H1 (cell line): ENCODE measurements around the gene GRIP1. TPM values are rescaled to one million over a fixed set of nuclear protein-coding genes. Genes with fewer than 3 reads are reported as not detected.

ENCODE experiments used
- CTCF ChIA-PET: fragments of 300-600 bp; sonication (Branson Sonifier 250); formaldehyde crosslinking; loops from one replicate; lab custom pipeline; 2021; ENCODE audit not compliant: partially characterized antibody; lab: Charles Lee
- POLR2A ChIA-PET: fragments of 300-600 bp; sonication (Branson Sonifier 250); formaldehyde crosslinking; loops from one replicate; lab custom pipeline; 2021; ENCODE audit warnings: inconsistent platforms; ENCODE audit not compliant: partially characterized antibody; lab: Charles Lee
- DNase-seq, 2 experiments: peaks; one replicate each; pipeline versions ENCODE4 v3.0.0 to v3.0.0-alpha.2; 2010 to 2022; ENCODE audit warnings: low spot score in 2 of 2, low read depth in 1 of 2, mixed read lengths in 1 of 2
- FAIRE-seq: peaks from 2 replicates; lab custom pipeline; 2011; peaks lifted over from hg19 to GRCh38; lab: Jason Lieb, UNC
- H2AFZ ChIP-seq: 2 replicates; pipeline ENCODE4 v1.8.1; 2012; ENCODE audit warnings: low read length, inconsistent platforms
- H2AK5ac ChIP-seq: 2 replicates; pipeline ENCODE4 v1.6.1; 2013; ENCODE audit warnings: low read depth, low read length
- H2BK120ac ChIP-seq: replicated peaks from 2 replicates; pipeline ENCODE3; 2013; ENCODE audit warnings: low read depth, low read length, inconsistent platforms
- H2BK12ac ChIP-seq: 2 replicates; pipeline ENCODE4 v1.6.1; 2013; ENCODE audit warnings: low read depth, low read length
- H2BK15ac ChIP-seq: 2 replicates; pipeline ENCODE4 v1.6.1; 2013; ENCODE audit warnings: low read length
- H2BK20ac ChIP-seq: 2 replicates; pipeline ENCODE4 v1.6.1; 2013; ENCODE audit warnings: low read length
- H2BK5ac ChIP-seq: 2 replicates; pipeline ENCODE4 v1.6.1; 2013; ENCODE audit warnings: low read depth, low read length
- H3K14ac ChIP-seq: 2 replicates; pipeline ENCODE4 v1.6.1; 2013; ENCODE audit warnings: inconsistent platforms; ENCODE audit not compliant: insufficient read length
- H3K18ac ChIP-seq: 2 replicates; pipeline ENCODE4 v1.6.1; 2013; ENCODE audit warnings: low read length; ENCODE audit errors: extremely low read depth
- H3K23ac ChIP-seq: 2 replicates; pipeline ENCODE4 v1.6.1; 2013; ENCODE audit warnings: inconsistent platforms; ENCODE audit not compliant: insufficient read length
- H3K23me2 ChIP-seq: 2 replicates; pipeline ENCODE4 v1.6.1; 2013; ENCODE audit warnings: low read depth, low read length
- H3K27ac ChIP-seq: 2 replicates; pipeline ENCODE4 v1.6.1; 2011; ENCODE audit warnings: low read depth, low read length, inconsistent platforms
- H3K27me3 ChIP-seq, 4 experiments: replicated peaks in 1 of 4; 1 replicate in 1 of 4; 2 replicates in 3 of 4; pipeline versions ENCODE4 v1.6.1 to v1.8.1; 2011 to 2013; ENCODE audit warnings: low read length in 3 of 4, mild to moderate bottlenecking in 3 of 4, inconsistent platforms in 2 of 4, mixed read lengths in 2 of 4, moderate library complexity in 1 of 4; ENCODE audit not compliant: control insufficient read depth in 3 of 4, insufficient read depth in 3 of 4; ENCODE audit errors: extremely low read depth in 1 of 4
- H3K36me3 ChIP-seq, 4 experiments: 2 replicates each; pipeline versions ENCODE4 v1.6.1 to v1.8.1; 2011 to 2013; ENCODE audit warnings: mild to moderate bottlenecking in 4 of 4, low read length in 3 of 4, moderate library complexity in 2 of 4, control low read depth in 1 of 4, inconsistent platforms in 1 of 4; ENCODE audit not compliant: insufficient read depth in 4 of 4, control insufficient read depth in 2 of 4
- H3K4ac ChIP-seq: replicated peaks from 2 replicates; pipeline ENCODE3; 2013; ENCODE audit warnings: low read length, low read depth, mixed read lengths, inconsistent platforms; ENCODE audit not compliant: insufficient read length
- H3K4me1 ChIP-seq, 4 experiments: replicated peaks in 1 of 4; 1 replicate in 1 of 4; 2 replicates in 3 of 4; pipeline versions ENCODE4 v1.6.1 to v1.8.1; 2011 to 2013; ENCODE audit warnings: low read length in 3 of 4, inconsistent platforms in 2 of 4, mixed read lengths in 1 of 4; ENCODE audit not compliant: insufficient read depth in 4 of 4, control insufficient read depth in 3 of 4
- H3K4me2 ChIP-seq, 2 experiments: 2 replicates each; pipeline versions ENCODE4 v1.6.1 to v1.8.1; 2011 to 2013; ENCODE audit warnings: low read depth in 2 of 2, low read length in 2 of 2, control low read depth in 1 of 2, inconsistent platforms in 1 of 2, mild to moderate bottlenecking in 1 of 2; ENCODE audit not compliant: insufficient read depth in 1 of 2
- H3K4me3 ChIP-seq, 4 experiments: fragments of 200-600, 300-600 bp in 1 of 4; sonication (generic), shearing (Covaris generic), sonication (Bioruptor Twin) in 1 of 4; 2 replicates each; pipeline versions ENCODE4 v1.5.1 to v1.8.1; 2011 to 2016; ENCODE audit warnings: low read length in 4 of 4, low read depth in 3 of 4, control low read depth in 2 of 4, inconsistent platforms in 2 of 4, mild to moderate bottlenecking in 2 of 4, mixed read lengths in 1 of 4, moderate library complexity in 1 of 4; ENCODE audit not compliant: insufficient read depth in 2 of 4; ENCODE audit errors: extremely low read depth in 1 of 4
- H3K56ac ChIP-seq: replicated peaks from 2 replicates; pipeline ENCODE3; 2013; ENCODE audit warnings: low read depth, mild to moderate bottlenecking, mixed read lengths, low read length, inconsistent platforms; ENCODE audit not compliant: insufficient read length
- H3K79me1 ChIP-seq: 2 replicates; pipeline ENCODE4 v1.6.1; 2013; ENCODE audit warnings: low read depth, low read length, control low read depth
- H3K79me2 ChIP-seq, 2 experiments: 2 replicates each; pipeline versions ENCODE4 v1.6.1 to v1.8.1; 2012 to 2013; ENCODE audit warnings: low read length in 2 of 2, mild to moderate bottlenecking in 2 of 2, inconsistent platforms in 1 of 2; ENCODE audit not compliant: insufficient read depth in 2 of 2, control insufficient read depth in 1 of 2
- H3K9ac ChIP-seq, 4 experiments: replicated peaks in 1 of 4; 1 replicate in 1 of 4; 2 replicates in 3 of 4; pipeline versions ENCODE4 v1.6.1 to v1.8.1; 2011 to 2013; ENCODE audit warnings: low read depth in 3 of 4, low read length in 3 of 4, control low read depth in 2 of 4, mild to moderate bottlenecking in 2 of 4, moderate library complexity in 2 of 4, inconsistent platforms in 1 of 4; ENCODE audit errors: extremely low read depth in 1 of 4
- H3K9me3 ChIP-seq, 2 experiments: 2 replicates each; pipeline versions ENCODE4 v1.6.1 to v1.8.1; 2012 to 2013; ENCODE audit warnings: mild to moderate bottlenecking in 2 of 2, moderate library complexity in 2 of 2, control low read depth in 1 of 2, inconsistent platforms in 1 of 2, low read depth in 1 of 2, low read length in 1 of 2, mixed read lengths in 1 of 2; ENCODE audit not compliant: insufficient read depth in 2 of 2
- H4K20me1 ChIP-seq, 2 experiments: replicated peaks in 1 of 2; 2 replicates each; pipeline versions ENCODE3 to v1.8.1; 2011 to 2013; ENCODE audit warnings: inconsistent platforms in 2 of 2, low read length in 2 of 2, mild to moderate bottlenecking in 1 of 2; ENCODE audit not compliant: insufficient read depth in 2 of 2, control insufficient read depth in 1 of 2
- H4K5ac ChIP-seq: 2 replicates; pipeline ENCODE4 v1.6.1; 2013; ENCODE audit warnings: low read length, low read depth, mixed read lengths, inconsistent platforms; ENCODE audit not compliant: insufficient read length
- H4K8ac ChIP-seq: 2 replicates; pipeline ENCODE4 v1.8.0; 2013; ENCODE audit warnings: mild to moderate bottlenecking, moderate library complexity, low read length, inconsistent platforms; ENCODE audit not compliant: insufficient read depth; ENCODE audit errors: extremely low read depth
- H4K91ac ChIP-seq: replicated peaks from 2 replicates; pipeline ENCODE3; 2013; ENCODE audit warnings: low read length, mixed read lengths, inconsistent platforms; ENCODE audit not compliant: insufficient read length
- CBX5 ChIP-seq: fragments of 300-800, 300-1000 bp; sonication (generic); IDR thresholded peaks from 2 replicates; pipeline ENCODE4 v1.7.1; 2016; ENCODE audit warnings: antibody characterized with exemption, low read length, low read depth
- CREB1 ChIP-seq: IDR thresholded peaks from 2 replicates; pipeline ENCODE4 v1.6.1; 2012; ENCODE audit warnings: inconsistent platforms
- EZH2 ChIP-seq: fragments of 200-600 bp; sonication (generic); IDR thresholded peaks from 2 replicates; pipeline ENCODE4 v1.7.1; 2012; ENCODE audit warnings: low read depth, mild to moderate bottlenecking, moderate library complexity, low read length, inconsistent platforms; ENCODE audit not compliant: severe bottlenecking
- FOSL1 ChIP-seq: IDR thresholded peaks from 2 replicates; pipeline ENCODE4 v1.6.1; 2011; ENCODE audit warnings: mild to moderate bottlenecking, low read depth, low read length, moderate library complexity; ENCODE audit not compliant: insufficient read depth
- MAFK ChIP-seq: IDR thresholded peaks from 2 replicates; pipeline ENCODE4 v1.6.1; 2012; ENCODE audit warnings: low read depth, mild to moderate bottlenecking, improper control_type of control experiment, low read length
- NRF1 ChIP-seq: IDR thresholded peaks from 2 replicates; pipeline ENCODE4 v1.6.1; 2011; ENCODE audit warnings: mild to moderate bottlenecking, low read depth, low read length, improper control_type of control experiment
- POLR2A ChIP-seq, 2 experiments: IDR thresholded peaks; 1 replicate in 1 of 2; 2 replicates in 1 of 2; pipeline ENCODE4 v1.6.1; 2011; ENCODE audit warnings: low read depth in 2 of 2, low read length in 2 of 2, mild to moderate bottlenecking in 2 of 2; ENCODE audit errors: control extremely low read depth in 1 of 2
- POLR2AphosphoS5 ChIP-seq: IDR thresholded peaks from 2 replicates; pipeline ENCODE4 v1.6.1; 2011; ENCODE audit warnings: low read depth, low read length
- POU5F1 ChIP-seq: IDR thresholded peaks from 2 replicates; pipeline ENCODE4 v1.6.1; 2011; ENCODE audit warnings: low read depth, mild to moderate bottlenecking, low read length, moderate library complexity
- RXRA ChIP-seq: IDR thresholded peaks from 2 replicates; pipeline ENCODE4 v1.6.1; 2011; ENCODE audit warnings: low read depth, mild to moderate bottlenecking, low read length, moderate library complexity; ENCODE audit not compliant: insufficient read depth
- SIX5 ChIP-seq: IDR thresholded peaks from 2 replicates; pipeline ENCODE4 v1.6.1; 2011; ENCODE audit warnings: mild to moderate bottlenecking, low read depth, low read length
- SUZ12 ChIP-seq: fragments of 200-600 bp; sonication (generic); IDR thresholded peaks from 2 replicates; pipeline ENCODE4 v1.6.1; 2012; ENCODE audit warnings: mild to moderate bottlenecking, inconsistent platforms, low read length, moderate library complexity, mixed read lengths
- TAF7 ChIP-seq: optimal IDR thresholded peaks from 2 replicates; pipeline ENCODE3; 2011; ENCODE audit warnings: low read depth, mild to moderate bottlenecking, inconsistent platforms, low read length, moderate library complexity, borderline replicate concordance
- USF2 ChIP-seq: IDR thresholded peaks from 2 replicates; pipeline ENCODE4 v1.6.1; 2011; ENCODE audit warnings: low read length, improper control_type of control experiment
- WGBS, 2 experiments: shearing (Covaris generic) in 1 of 2; methylation state at CpG; one replicate each; pipeline versions ENCODE4 v1.1.6 to v1.1.7; 2013 to 2015; ENCODE audit warnings: low lambda C conversion rate in 2 of 2, mixed read lengths in 2 of 2, inconsistent platforms in 1 of 2, low coverage in 1 of 2, missing lambda C conversion rate in 1 of 2; ENCODE audit not compliant: insufficient replicate concordance in 2 of 2, insufficient coverage in 1 of 2, insufficient read length in 1 of 2; ENCODE audit errors: extremely low coverage in 1 of 2, missing lambda C conversion rate in 1 of 2; 5-methylcytosine and 5-hydroxymethylcytosine counted together
- polyA plus RNA-seq, 7 experiments: library from polyadenylated mRNA; depleted of rRNA in 3 of 7; stranded (reverse) in 5 of 7; unstranded in 2 of 7; fragments of >200 nt in 5 of 7; fragments of 200-250 nt in 2 of 7; gene quantifications; 1 replicate in 5 of 7; 2 replicates in 1 of 7; 4 replicates in 1 of 7; pipeline versions ENCODE4 v1.2.1 to v1.2.3, GENCODE V29; 2011 to 2013; ENCODE audit warnings: missing spikeins in 2 of 7, mixed read lengths in 2 of 7
- total RNA-seq: library from RNA; stranded (reverse); fragmentation: NEBNext Ultra II Directional; extraction: Animal tissue kit (Norgen Biotek cat#: 25700); gene quantifications from 2 replicates; pipeline ENCODE4 v1.2.1, GENCODE V29; 2021

Gene GRIP1
- total and polyA plus RNA-seq, 2 of the 8 experiments (the other 6 are each of a cell fraction or from before 2014, with no cell fraction given), result 4.5 to 27.3 TPM

GRCh38 chr12:66430106-66430505, 248.8 kb downstream of the GRIP1 start:
- H3K9me3 ChIP-seq, result no peaks in the 10 kb centered on the region
- H4K5ac ChIP-seq, result no peak overlapping the region
- ChIA-PET POLR2A (no interaction called here), CTCF (interaction anchor here (0.7 to 0.9 kb wide), 2 partner anchors 79 to 84 kb away, joined by 3 read pairs; no protein-coding TSS in a partner anchor)
- no peaks in the 10 kb centered on the region for H3K79me2 ChIP-seq
- H2BK120ac ChIP-seq, result no peak overlapping the region
- H3K4ac ChIP-seq, result no peak overlapping the region
- H3K23me2 ChIP-seq, result no peaks in the 10 kb centered on the region
- no peak overlapping the region for H2AFZ ChIP-seq
- H3K9ac ChIP-seq, result no peak overlapping the region
- no peak overlapping the region for H3K18ac ChIP-seq
- no peak for DNase-seq
- H3K23ac ChIP-seq, result no peak overlapping the region
- no peak overlapping the region for H3K14ac ChIP-seq
- no peak overlapping the region for H2BK12ac ChIP-seq
- no peaks in the 10 kb centered on the region for H3K79me1 ChIP-seq
- no peak overlapping the region for H4K8ac ChIP-seq
- no peak for FAIRE-seq
- no peak overlapping the region for H3K4me2 ChIP-seq
- no peak overlapping the region for H2BK15ac ChIP-seq
- no peaks in the 10 kb centered on the region for H3K36me3 ChIP-seq
- H4K91ac ChIP-seq, result no peak overlapping the region
- H3K4me3 ChIP-seq, result no peak overlapping the region
- no peak overlapping the region for H3K27ac ChIP-seq
- no peak overlapping the region for H2BK5ac ChIP-seq
- H3K27me3 ChIP-seq, result no peaks in the 10 kb centered on the region
- H4K20me1 ChIP-seq, result no peaks in the 10 kb centered on the region
- H3K4me1 ChIP-seq, result peaks cover 0 to 14% (median 11%) of the 10 kb centered on the region in 4 experiments; a peak in 4 of 7 replicates
- no peak overlapping the region for H2AK5ac ChIP-seq
- 93% methylated on average over 4 of the region's 4 CpGs; no CpG with 5 or more reads in 1 of the 2 experiments for WGBS, 2 experiments
- no peak overlapping the region for H2BK20ac ChIP-seq
- no peak overlapping the region for H3K56ac ChIP-seq
- TF ChIP-seq USF2, result no peak
- no peak for TF ChIP-seq SUZ12
- no peak for TF ChIP-seq MAFK
- no peak for TF ChIP-seq POLR2AphosphoS5
- no peak for TF ChIP-seq POLR2A (IDR thresholded peaks at IDR 0.05; ENCODE audit: control extremely low read depth in 1 of 2, low read depth in 2 of 2, low read length in 2 of 2)
- TF ChIP-seq FOSL1, result no peak
- no peak for TF ChIP-seq POU5F1
- no peak for TF ChIP-seq RXRA
- no peak for TF ChIP-seq TAF7
- no peak for TF ChIP-seq EZH2
- TF ChIP-seq NRF1, result no peak
- no peak for TF ChIP-seq CREB1
- TF ChIP-seq SIX5, result no peak
- TF ChIP-seq CBX5, result no peak
